Heart left ventricle (tissue), 16 donors: Measurements from ENCODE around the gene PRKG1. TPM values are rescaled to one million over a fixed set of nuclear protein-coding genes. Genes with fewer than 3 reads are reported as not detected.

Experiments used
- ATAC-seq, 4 donors: fragments of 200-7000 bp; cut with Tn5 transposase; one replicate each; pipeline ENCODE4 v1.9.1; 2020 to 2022; ENCODE audit warnings: moderate library complexity in 4 of 4, mild to moderate bottlenecking in 3 of 4, moderate number of reproducible peaks in 1 of 4
- DNase-seq, 5 donors: peaks; one replicate each; pipeline ENCODE4 v3.0.0-alpha.2; 2020
- H3K27ac ChIP-seq, 12 donors: fragments of 200-600 bp; sonication (generic) in 4 of 12; one replicate each; pipeline versions ENCODE4 v1.5.0 to v1.8.0; 2016 to 2022; ENCODE audit warnings: mild to moderate bottlenecking in 2 of 12
- H3K27me3 ChIP-seq, 9 donors: fragments of 200-600 bp; sonication (generic) in 2 of 9; one replicate each; pipeline versions ENCODE4 v1.5.1 to v1.8.0; 2016 to 2022; ENCODE audit warnings: mild to moderate bottlenecking in 3 of 9
- H3K36me3 ChIP-seq, 9 donors: fragments of 200-600 bp; sonication (generic) in 2 of 9; one replicate each; pipeline versions ENCODE4 v1.5.0 to v1.8.0; 2018 to 2022; ENCODE audit warnings: mild to moderate bottlenecking in 2 of 9
- H3K4me1 ChIP-seq, 12 donors: fragments of 200-600 bp; sonication (generic) in 4 of 12; one replicate each; pipeline versions ENCODE4 v1.5.0 to v1.8.0; 2016 to 2022; ENCODE audit warnings: mild to moderate bottlenecking in 3 of 12
- H3K4me3 ChIP-seq, 12 donors: fragments of 200-600 bp; sonication (generic) in 4 of 12; one replicate each; pipeline versions ENCODE4 v1.5.0 to v1.8.0; 2017 to 2022; ENCODE audit warnings: mild to moderate bottlenecking in 9 of 12, moderate library complexity in 4 of 12
- H3K9me3 ChIP-seq, 12 donors: fragments of 200-600 bp; sonication (generic) in 4 of 12; one replicate each; pipeline versions ENCODE4 v1.5.0 to v1.8.0; 2016 to 2022; ENCODE audit warnings: mild to moderate bottlenecking in 1 of 12
- POLR2A ChIP-seq, 2 donors: fragments of 450-650 bp; IDR thresholded peaks; one replicate each; pipeline ENCODE4 v1.6.1; 2017; ENCODE audit warnings: antibody characterized with exemption in 2 of 2, mild to moderate bottlenecking in 2 of 2, moderate library complexity in 2 of 2
- WGBS, 4 donors: extraction: QIAGEN DNeasy Blood & Tissue Kit in 2 of 4; methylation state at CpG; one replicate each; pipeline versions ENCODE4 v1.1.5 to v1.1.7; 2013 to 2018; 5-methylcytosine and 5-hydroxymethylcytosine counted together
- intact Hi-C, 10 donors: fragments of 100-400 bp; cut with DNase I; formaldehyde crosslinking; loops; one replicate each; pipeline versions ENCODE4 v1.11.1 to v1.14.2; 2022
- polyA plus RNA-seq, 2 donors: library from polyadenylated mRNA; stranded (reverse); fragments of 200-250 nt; gene quantifications; one replicate each; pipeline ENCODE4 v1.2.3, GENCODE V29; 2013
- total RNA-seq, 9 donors: library from RNA; depleted of rRNA in 2 of 9; stranded (reverse); fragments of >200 nt in 2 of 9; fragmentation: NEBNext Ultra II Directional in 3 of 9; extraction: Animal tissue kit (Norgen Biotek cat#: 25700) in 3 of 9; gene quantifications; one replicate each; pipeline versions ENCODE4 v1.1.0 to v1.2.4, GENCODE V29; 2016 to 2023
- TF ChIP-seq, protein P1 (sequence below), 12 donors: fragments of 200-600 bp; sonication (generic) in 4 of 12; IDR thresholded peaks; one replicate each; pipeline versions ENCODE4 v1.5.0 to v1.8.0; 2018 to 2022; ENCODE audit warnings: antibody characterized with exemption in 12 of 12, mild to moderate bottlenecking in 5 of 12
- donor health status: ischemic (EF 13 %, LVEDD 7.1; RV severe dilation, severe dysfunction).
- donor health status: healthy with polysubstance abuse.
- donor health status: DM: no; HTN: yes; CAD: no.
- donor health status: DM: no; HTN: no; CAD: no.
- donor health status: ischemic (EF 25% LVEDD 6.9; RV normal size, moderate dysfunction).
- donor health status: ischemic (EF 25% LVEDD 5.7; RV mildly dilated, moderate dysfunction).
- donor health status: healthy.
- donor health status: DM: yes; HTN: yes; CAD: no.
- donor health status: ischemic (EF 35%, LVEDD 5.7; RV mildly dilated, moderate dysfunction).
- donor health status: nonischemic (EF 11% LVEDD 7.7; RV severe dilation, severe dysfunction).
- donor health status: DM: yes; HTN: yes; CAD: no.
- donor health status: PGD.
- donor health status: ischemic (EF 29% LVEDD 5.4; RV normal size, mild dysfunction).
- donor health status: nonischemic (EF 23%, LVEDD 6.1; RV moderate dilation, normal function).

Gene PRKG1
- total and polyA plus RNA-seq, 11 donors = 5.5 to 37.3 (median 29.3) TPM

GRCh38 chr10:51932530-51932929, 858.2 kb downstream of the PRKG1 start:
- ATAC-seq (no peak), DNase-seq (no peak)
- intact Hi-C loops = no loop called here
- Histone ChIP-seq H3K27ac (no peak overlapping the region), H3K4me1 (peaks cover 0 to 5% (median 0%) of the 10 kb centered on the region in 12 donors), H3K36me3 (no peaks in the 10 kb centered on the region), H3K9me3 (no peaks in the 10 kb centered on the region), H3K4me3 (no peak overlapping the region), H3K27me3 (no peaks in the 10 kb centered on the region)
- 78 to 86% (median 79%) methylated on average over 4 of the region's 4 CpGs for WGBS, 4 donors
- TF ChIP-seq, protein P1, sequence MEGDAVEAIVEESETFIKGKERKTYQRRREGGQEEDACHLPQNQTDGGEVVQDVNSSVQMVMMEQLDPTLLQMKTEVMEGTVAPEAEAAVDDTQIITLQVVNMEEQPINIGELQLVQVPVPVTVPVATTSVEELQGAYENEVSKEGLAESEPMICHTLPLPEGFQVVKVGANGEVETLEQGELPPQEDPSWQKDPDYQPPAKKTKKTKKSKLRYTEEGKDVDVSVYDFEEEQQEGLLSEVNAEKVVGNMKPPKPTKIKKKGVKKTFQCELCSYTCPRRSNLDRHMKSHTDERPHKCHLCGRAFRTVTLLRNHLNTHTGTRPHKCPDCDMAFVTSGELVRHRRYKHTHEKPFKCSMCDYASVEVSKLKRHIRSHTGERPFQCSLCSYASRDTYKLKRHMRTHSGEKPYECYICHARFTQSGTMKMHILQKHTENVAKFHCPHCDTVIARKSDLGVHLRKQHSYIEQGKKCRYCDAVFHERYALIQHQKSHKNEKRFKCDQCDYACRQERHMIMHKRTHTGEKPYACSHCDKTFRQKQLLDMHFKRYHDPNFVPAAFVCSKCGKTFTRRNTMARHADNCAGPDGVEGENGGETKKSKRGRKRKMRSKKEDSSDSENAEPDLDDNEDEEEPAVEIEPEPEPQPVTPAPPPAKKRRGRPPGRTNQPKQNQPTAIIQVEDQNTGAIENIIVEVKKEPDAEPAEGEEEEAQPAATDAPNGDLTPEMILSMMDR (IDR thresholded peaks at IDR 0.05) = no peak
- no peak for TF ChIP-seq POLR2A (IDR thresholded peaks at IDR 0.05)

DNA sequence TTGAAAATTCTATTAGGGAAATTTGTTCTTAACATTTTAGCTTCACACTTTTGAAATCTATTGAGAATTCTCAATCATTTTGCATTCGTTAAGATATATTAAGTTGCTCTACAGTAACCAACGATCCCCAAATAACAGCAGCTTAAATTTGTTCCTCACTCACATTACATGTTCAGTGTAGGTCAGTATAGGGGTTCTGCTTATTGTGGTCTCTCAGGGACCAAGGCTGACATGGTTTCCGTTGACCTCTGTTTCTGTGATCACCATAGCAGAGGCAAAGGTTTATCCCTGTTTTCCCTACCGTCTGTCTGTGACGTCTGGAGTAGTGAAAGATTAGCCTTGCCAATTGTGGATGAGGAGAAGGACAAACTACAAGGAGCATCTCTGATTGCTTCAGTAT, 860.1 kb downstream of the PRKG1 start:
- no peak for DNase-seq
- H3K9me3 ChIP-seq = no peaks in the 10 kb centered on the region
- no peak overlapping the region for H3K4me3 ChIP-seq
- intact Hi-C loops = no loop called here
- peak in 1 of 4 donors; percentile 22 for ATAC-seq
- H3K4me1 ChIP-seq = peaks cover 0 to 7% (median 0%) of the 10 kb centered on the region in 12 donors
- TF ChIP-seq, protein P1 (IDR thresholded peaks at IDR 0.05) = no peak
- no peak for TF ChIP-seq POLR2A (IDR thresholded peaks at IDR 0.05)
- 50 to 75% (median 61%) methylated on average over 4 to 5 of the region's 5 CpGs for WGBS, 4 donors
- no peaks in the 10 kb centered on the region for H3K27me3 ChIP-seq
- H3K36me3 ChIP-seq = no peaks in the 10 kb centered on the region
- no peak overlapping the region for H3K27ac ChIP-seq

- peaks cover 0 to 7% (median 0%) of the 10 kb centered on the region in 12 donors for H3K4me1 ChIP-seq
- ATAC-seq = no peak
These were observed 861.1 kb downstream of the PRKG1 start for GRCh38 chr10:51935341-51935740.

DNA sequence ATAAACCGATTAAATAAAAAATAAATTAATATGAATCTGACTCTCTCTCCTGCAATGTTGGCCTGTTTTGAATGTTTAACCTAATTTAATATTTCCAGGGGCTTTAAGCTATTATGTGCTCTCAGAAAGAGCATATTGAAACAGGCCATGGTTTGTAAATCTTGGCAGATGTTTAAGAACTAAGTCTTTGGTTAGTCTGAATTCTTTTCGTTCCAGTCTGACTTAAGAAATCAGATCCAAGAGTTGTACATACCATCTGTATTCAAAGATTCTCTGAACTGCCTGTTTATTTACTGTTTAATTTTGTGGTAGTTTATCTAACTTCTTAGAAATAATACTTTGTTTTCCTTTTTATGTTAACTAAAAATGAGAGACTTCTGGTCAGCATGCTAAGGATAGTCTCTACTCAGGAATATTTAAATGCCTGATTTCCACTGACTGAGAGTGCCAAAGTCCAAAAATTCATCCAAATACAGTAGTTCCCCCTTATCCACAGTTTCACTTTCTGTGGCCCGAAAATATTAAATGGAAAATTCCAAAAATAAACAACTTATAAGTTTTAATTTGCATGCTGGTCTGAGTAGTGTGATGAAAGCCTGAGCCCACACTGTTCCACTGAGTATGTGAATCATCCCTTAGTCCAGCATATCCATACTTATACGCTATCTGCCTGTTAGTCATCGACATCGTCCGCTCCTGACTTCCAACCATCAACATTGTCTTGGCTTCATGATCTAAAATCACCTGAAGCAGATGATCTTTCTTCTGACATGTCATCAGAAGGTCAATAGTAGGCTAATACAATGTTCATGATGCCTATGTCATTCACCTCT, 863.2 kb downstream of the PRKG1 start:
- intact Hi-C loops = no loop called here
- TF ChIP-seq, protein P1 (IDR thresholded peaks at IDR 0.05) = no peak
- TF ChIP-seq POLR2A (IDR thresholded peaks at IDR 0.05) = no peak
- 74 to 82% (median 78%) methylated on average over 7 of the region's 7 CpGs for WGBS, 4 donors
- Histone ChIP-seq H3K9me3 (no peaks in the 10 kb centered on the region), H3K4me3 (peak overlapping the region in 3 of 12 donors; percentile 25 to 30 (median 26)), H3K36me3 (no peaks in the 10 kb centered on the region), H3K4me1 (peaks cover 0 to 7% (median 0%) of the 10 kb centered on the region in 12 donors), H3K27ac (peak overlapping the region in 2 of 12 donors; percentile 18 to 25), H3K27me3 (no peaks in the 10 kb centered on the region)
- ATAC-seq (peak in 1 of 4 donors; percentile 89), DNase-seq (no peak)

More at GRCh38 chr10:51935341-51935740, 861.1 kb downstream of the PRKG1 start:
- H3K36me3 ChIP-seq = no peaks in the 10 kb centered on the region
- intact Hi-C loops = no loop called here
- H3K27me3 ChIP-seq = no peaks in the 10 kb centered on the region
- TF ChIP-seq, protein P1 (IDR thresholded peaks at IDR 0.05) = no peak
- TF ChIP-seq POLR2A (IDR thresholded peaks at IDR 0.05) = no peak
- H3K27ac ChIP-seq = no peak overlapping the region
- H3K9me3 ChIP-seq = no peaks in the 10 kb centered on the region
- 83 to 90% (median 87%) methylated on average over 5 of the region's 5 CpGs for WGBS, 4 donors
- no peak for DNase-seq
- H3K4me3 ChIP-seq = no peak overlapping the region
